Measurements from ENCODE around the gene NTRK1. TPM values are rescaled to one million over a fixed set of nuclear protein-coding genes. Genes with fewer than 3 reads are reported as not detected.

The NTRK1 gene
- total RNA-seq, 1 experiment from 2014 or later, result 0.24 TPM

DNA sequence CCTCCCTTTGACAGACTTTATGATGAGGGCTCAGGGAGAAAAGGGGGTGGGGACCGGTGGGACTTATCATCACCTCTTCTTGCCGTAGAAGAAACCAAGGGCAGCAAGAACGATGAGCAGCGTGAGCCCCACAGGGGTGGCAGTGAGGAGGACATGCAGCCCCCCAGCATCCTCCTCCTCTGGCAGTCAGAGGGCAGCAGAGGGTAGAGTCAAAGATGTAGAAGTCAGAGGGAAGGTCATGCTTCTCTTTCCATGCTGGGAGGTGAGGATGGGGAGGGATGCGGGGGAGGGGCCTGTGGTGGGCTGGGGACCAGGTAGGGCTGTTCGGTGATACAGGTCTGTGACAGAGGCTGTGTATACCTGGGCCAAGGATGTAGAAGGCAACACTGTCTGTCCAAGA is 16.6 kb upstream of the NTRK1 start:
- peak overlapping the region in 1 of 2 experiments; percentile 82; a peak in 3 of 5 replicates for H3K4me3 Mint-ChIP-seq
- TF ChIP-seq, protein P1, sequence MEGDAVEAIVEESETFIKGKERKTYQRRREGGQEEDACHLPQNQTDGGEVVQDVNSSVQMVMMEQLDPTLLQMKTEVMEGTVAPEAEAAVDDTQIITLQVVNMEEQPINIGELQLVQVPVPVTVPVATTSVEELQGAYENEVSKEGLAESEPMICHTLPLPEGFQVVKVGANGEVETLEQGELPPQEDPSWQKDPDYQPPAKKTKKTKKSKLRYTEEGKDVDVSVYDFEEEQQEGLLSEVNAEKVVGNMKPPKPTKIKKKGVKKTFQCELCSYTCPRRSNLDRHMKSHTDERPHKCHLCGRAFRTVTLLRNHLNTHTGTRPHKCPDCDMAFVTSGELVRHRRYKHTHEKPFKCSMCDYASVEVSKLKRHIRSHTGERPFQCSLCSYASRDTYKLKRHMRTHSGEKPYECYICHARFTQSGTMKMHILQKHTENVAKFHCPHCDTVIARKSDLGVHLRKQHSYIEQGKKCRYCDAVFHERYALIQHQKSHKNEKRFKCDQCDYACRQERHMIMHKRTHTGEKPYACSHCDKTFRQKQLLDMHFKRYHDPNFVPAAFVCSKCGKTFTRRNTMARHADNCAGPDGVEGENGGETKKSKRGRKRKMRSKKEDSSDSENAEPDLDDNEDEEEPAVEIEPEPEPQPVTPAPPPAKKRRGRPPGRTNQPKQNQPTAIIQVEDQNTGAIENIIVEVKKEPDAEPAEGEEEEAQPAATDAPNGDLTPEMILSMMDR (conservative IDR thresholded peaks at IDR 0.05), result peak; percentile 33
- Histone ChIP-seq H2AFZ (ENCODE audit: low read length) (no peak overlapping the region), H2AK5ac (ENCODE audit: insufficient read length, low read length) (no peak overlapping the region), H3K23me2 (ENCODE audit: insufficient read length, low read depth, low read length, poor library complexity, severe bottlenecking) (peaks cover 14% of the 10 kb centered on the region), H2BK5ac (ENCODE audit: insufficient read length, low read length) (no peak overlapping the region), H3K27ac (ENCODE audit: insufficient read length, low read depth, low read length) (no peak overlapping the region), H2BK12ac (ENCODE audit: insufficient read length, low read depth, low read length) (no peak overlapping the region), H3T11ph (ENCODE audit: low read length) (no peak overlapping the region), H4K8ac (replicated peaks; ENCODE audit: insufficient read length, low read depth, low read length) (no peak overlapping the region), H4K91ac (ENCODE audit: insufficient read length, low read depth, low read length) (no peak overlapping the region), H2BK120ac (ENCODE audit: low read depth, low read length, poor library complexity, severe bottlenecking) (no peak overlapping the region), H3K23ac (ENCODE audit: insufficient read length, low read depth, low read length) (no peak overlapping the region), H3K18ac (ENCODE audit: insufficient read length, low read depth, low read length) (no peak overlapping the region), H3K4me2 (ENCODE audit: insufficient read depth, insufficient read length, low read length) (no peak overlapping the region), H3K14ac (ENCODE audit: insufficient read depth, low read length) (no peak overlapping the region), H3K27me3 (ENCODE audit: insufficient read depth, low read length) (peaks cover 60% of the 10 kb centered on the region), H2BK15ac (ENCODE audit: low read depth, low read length) (no peak overlapping the region), H3K4ac (ENCODE audit: low read depth, low read length) (no peak overlapping the region), H4K20me1 (ENCODE audit: control insufficient read depth, insufficient read depth, insufficient read length) (no peaks in the 10 kb centered on the region), H3K56ac (ENCODE audit: insufficient read length, low read depth, low read length) (no peak overlapping the region), H3K9ac (ENCODE audit: extremely low read depth, insufficient read length, low read length) (no peak overlapping the region), H4K5ac (ENCODE audit: insufficient read length, low read depth, low read length) (no peak overlapping the region), H3K79me1 (ENCODE audit: insufficient read depth, low read depth, low read length, poor library complexity, severe bottlenecking) (no peaks in the 10 kb centered on the region), H3K79me2 (ENCODE audit: insufficient read depth, low read length) (no peaks in the 10 kb centered on the region), H2BK20ac (ENCODE audit: low read depth, low read length, poor library complexity, severe bottlenecking) (no peak overlapping the region), H3K9me3 (ENCODE audit: control insufficient read depth, low read depth, low read length) (no peaks in the 10 kb centered on the region), H3K4me1 (ENCODE audit: insufficient read depth, low read length) (no peaks in the 10 kb centered on the region)
- DNase-seq, result no peak
- no peaks in the 10 kb centered on the region for H3K36me3 Mint-ChIP-seq (ENCODE audit: insufficient read depth in 1 of 3, low read depth in 3 of 3)
- H3K4me1 Mint-ChIP-seq, result peaks cover 18 to 46% of the 10 kb centered on the region in 2 experiments
- no CpG with 5 or more reads among the region's 6 CpGs for WGBS (ENCODE audit: extremely low coverage, insufficient read length, low lambda C conversion rate)
- no peaks in the 10 kb centered on the region; a peak in 1 of 5 replicates for H3K9me3 Mint-ChIP-seq
- H3K27ac Mint-ChIP-seq, result no peak overlapping the region; a peak in 1 of 7 replicates
- H3K27me3 Mint-ChIP-seq (ENCODE audit: low read depth), result peaks cover 90% of the 10 kb centered on the region

Measured in H9 (cell line).